GM23248 (cell line): Measurements from ENCODE around the gene SLC45A1. TPM values are rescaled to one million over a fixed set of nuclear protein-coding genes. Genes with fewer than 3 reads are reported as not detected.

Experiments used
- DNase-seq: peaks from one replicate; pipeline ENCODE4 v3.0.0-alpha.2; 2015
- H2AFZ ChIP-seq: fragments of 200-600 bp; sonication (generic); 2 replicates; pipeline ENCODE4 v1.6.1; 2016; ENCODE audit warnings: antibody characterized with exemption
- H3F3A ChIP-seq: fragments of 200-600 bp; sonication (generic); 2 replicates; pipeline ENCODE4 v1.6.1; 2016; ENCODE audit warnings: mild to moderate bottlenecking, antibody characterized with exemption, mixed run types; ENCODE audit not compliant: insufficient read depth
- H3K27ac ChIP-seq: fragments of 200-600 bp; sonication (generic); 2 replicates; pipeline ENCODE4 v1.5.1; 2016; ENCODE audit warnings: mild to moderate bottlenecking
- H3K27me3 ChIP-seq: fragments of 200-600 bp; sonication (generic); replicated peaks from 2 replicates; pipeline ENCODE4 v1.6.1; 2016; ENCODE audit warnings: mild to moderate bottlenecking; ENCODE audit not compliant: insufficient read depth
- H3K36me3 ChIP-seq: fragments of 200-600 bp; sonication (generic); 2 replicates; pipeline ENCODE4 v1.6.1; 2016; ENCODE audit warnings: low read depth, mild to moderate bottlenecking
- H3K4me1 ChIP-seq: fragments of 200-600 bp; sonication (generic); 2 replicates; pipeline ENCODE4 v1.6.1; 2016; ENCODE audit warnings: mild to moderate bottlenecking; ENCODE audit not compliant: insufficient read depth
- H3K4me2 ChIP-seq: fragments of 200-600 bp; sonication (generic); one replicate; pipeline ENCODE4 v1.6.1; 2016; ENCODE audit warnings: mild to moderate bottlenecking; ENCODE audit not compliant: unreplicated experiment
- H3K4me3 ChIP-seq: fragments of 200-600 bp; sonication (generic); 2 replicates; pipeline ENCODE4 v1.5.1; 2016; ENCODE audit warnings: mild to moderate bottlenecking
- H3K79me2 ChIP-seq: fragments of 200-600 bp; sonication (generic); 2 replicates; pipeline ENCODE4 v1.6.1; 2016; ENCODE audit warnings: mild to moderate bottlenecking; ENCODE audit not compliant: insufficient read depth
- H3K9ac ChIP-seq: fragments of 200-600 bp; sonication (generic); 2 replicates; pipeline ENCODE4 v1.6.1; 2016; ENCODE audit warnings: mild to moderate bottlenecking
- H3K9me2 ChIP-seq: fragments of 200-600 bp; sonication (generic); 2 replicates; pipeline ENCODE4 v1.6.1; 2016; ENCODE audit warnings: mixed run types, mild to moderate bottlenecking, moderate library complexity; ENCODE audit not compliant: insufficient read depth
- H3K9me3 ChIP-seq: fragments of 200-600 bp; sonication (generic); one replicate; pipeline ENCODE4 v1.6.1; 2017; ENCODE audit warnings: low read depth
- H4K20me1 ChIP-seq: fragments of 200-600 bp; sonication (generic); 2 replicates; pipeline ENCODE4 v1.6.0; 2016; ENCODE audit not compliant: insufficient read depth
- EZH2 ChIP-seq: fragments of 200-600 bp; sonication (generic); IDR thresholded peaks from 2 replicates; pipeline ENCODE4 v1.6.1; 2018; ENCODE audit warnings: antibody characterized with exemption, mild to moderate bottlenecking; ENCODE audit not compliant: insufficient read depth, poor library complexity, severe bottlenecking
- EZH2phosphoT487 ChIP-seq: fragments of 200-600 bp; sonication (generic); IDR thresholded peaks from 2 replicates; pipeline ENCODE4 v1.6.1; 2018; ENCODE audit warnings: antibody characterized with exemption, moderate library complexity, mild to moderate bottlenecking, low read depth; ENCODE audit not compliant: insufficient read depth
- WGBS, 2 experiments: methylation state at CpG; one replicate each; pipeline ENCODE4 v1.1.6; 2015 to 2017; ENCODE audit warnings: low lambda C conversion rate in 2 of 2, low coverage in 1 of 2; ENCODE audit errors: missing lambda C conversion rate in 2 of 2; 5-methylcytosine and 5-hydroxymethylcytosine counted together
- in situ Hi-C: fragments of 300-500 bp; cut with MboI; formaldehyde crosslinking; loops from 2 replicates; pipeline ENCODE4 v1.15.0; 2020
- polyA plus RNA-seq: library from polyadenylated mRNA; unstranded; fragments of >200 nt; fragmentation: Nextera tagmentation; extraction: Ambion mirVana; gene quantifications from 2 replicates; pipeline ENCODE4 v1.2.1, GENCODE V29; 2016
- total RNA-seq: library from RNA; depleted of rRNA; stranded (reverse); fragments of >200 nt; shearing (Covaris generic); gene quantifications from 2 replicates; pipeline ENCODE4 v1.2.3, GENCODE V29; 2014

SLC45A1 gene
- total and polyA plus RNA-seq, 2 experiments from 2014 or later, result 0.97 to 1.9 TPM

DNA sequence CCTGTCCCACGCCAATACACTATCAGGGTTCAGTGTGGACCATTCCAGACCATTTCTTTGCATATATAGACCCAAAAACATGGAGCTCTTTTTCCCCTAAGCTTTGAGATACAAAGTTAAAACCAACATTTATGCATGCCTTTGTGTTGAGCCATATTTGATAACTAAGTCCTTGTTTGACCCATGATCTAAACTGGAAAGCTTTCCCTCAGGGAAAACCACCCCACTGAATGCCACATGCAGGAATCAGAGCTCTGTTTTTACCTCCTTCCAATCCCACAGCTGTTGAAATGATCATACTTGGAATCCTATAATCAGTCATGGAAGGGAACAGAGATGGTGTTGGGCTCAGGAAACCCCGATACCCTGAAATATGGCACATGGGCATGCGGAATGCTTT is 14.8 kb upstream of the SLC45A1 start:
- Histone ChIP-seq H3K4me1 (no peaks in the 10 kb centered on the region), H3K9me3 (no peaks in the 10 kb centered on the region), H3K9ac (no peak overlapping the region), H3K79me2 (no peaks in the 10 kb centered on the region), H3K27ac (no peak overlapping the region), H3F3A (no peaks in the 10 kb centered on the region), H3K36me3 (no peaks in the 10 kb centered on the region), H3K9me2 (no peaks in the 10 kb centered on the region), H4K20me1 (no peaks in the 10 kb centered on the region), H3K4me2 (no peak overlapping the region), H3K4me3 (no peak overlapping the region), H2AFZ (no peak overlapping the region), H3K27me3 (no peaks in the 10 kb centered on the region)
- TF ChIP-seq EZH2phosphoT487 (no peak), EZH2 (no peak)
- in situ Hi-C loops, result no loop called here
- WGBS, 2 experiments, result 98 to 100% methylated on average over 3 of the region's 3 CpGs
- DNase-seq, result no peak

DNA sequence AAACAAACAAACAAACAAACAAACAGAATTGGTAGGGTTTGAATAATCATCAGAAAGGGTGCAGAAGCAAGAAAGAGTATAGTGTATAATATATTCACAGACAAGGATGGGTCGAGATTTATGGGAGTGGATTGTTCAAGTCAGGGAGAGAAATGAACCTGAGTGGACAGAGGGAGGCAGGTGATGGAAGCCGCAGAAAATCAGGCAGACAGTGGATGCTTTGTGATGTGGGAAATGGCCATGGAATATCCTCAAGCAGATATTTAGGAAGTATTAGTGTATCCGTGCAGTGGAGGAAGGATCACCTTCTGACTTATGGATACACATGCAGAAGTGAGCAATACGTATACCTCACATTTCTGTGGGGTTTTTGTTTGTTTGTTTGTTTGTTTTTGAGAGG is 14.0 kb upstream of the SLC45A1 start:
- H3K4me3 ChIP-seq, result no peak overlapping the region
- H3K36me3 ChIP-seq, result no peaks in the 10 kb centered on the region
- in situ Hi-C loops, result no loop called here
- TF ChIP-seq EZH2, result no peak
- TF ChIP-seq EZH2phosphoT487, result no peak
- no peaks in the 10 kb centered on the region for H3K4me1 ChIP-seq
- H2AFZ ChIP-seq, result no peak overlapping the region
- WGBS, 2 experiments, result 92 to 94% methylated on average over 4 of the region's 4 CpGs
- no peaks in the 10 kb centered on the region for H4K20me1 ChIP-seq
- H3K79me2 ChIP-seq, result no peaks in the 10 kb centered on the region
- no peaks in the 10 kb centered on the region for H3K9me2 ChIP-seq
- H3K27ac ChIP-seq, result no peak overlapping the region
- no peak overlapping the region for H3K9ac ChIP-seq
- no peaks in the 10 kb centered on the region for H3K27me3 ChIP-seq
- no peak overlapping the region for H3K4me2 ChIP-seq
- no peaks in the 10 kb centered on the region for H3F3A ChIP-seq
- DNase-seq, result no peak
- no peaks in the 10 kb centered on the region for H3K9me3 ChIP-seq

DNA sequence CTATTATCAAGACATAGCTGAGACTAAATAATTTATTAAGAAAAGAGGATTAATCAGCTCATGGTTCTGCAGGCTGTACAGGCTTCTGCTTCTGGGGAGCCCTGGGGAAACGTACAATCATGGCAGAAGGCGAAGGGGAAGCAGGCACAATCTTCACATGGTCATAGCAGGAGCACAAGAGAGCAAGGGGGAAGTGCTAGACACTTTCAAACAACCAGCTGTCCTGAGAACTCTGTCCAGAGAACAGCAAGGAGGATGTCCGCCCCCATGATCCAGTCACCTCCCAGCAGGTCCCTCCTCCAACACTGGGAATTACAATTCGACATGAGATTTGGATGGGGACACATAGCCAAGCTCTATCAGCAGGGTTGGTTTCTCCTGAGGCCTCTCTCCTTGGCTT is 10.3 kb upstream of the SLC45A1 start:
- 83% methylated on average over 4 of the region's 4 CpGs for WGBS, 2 experiments

DNA sequence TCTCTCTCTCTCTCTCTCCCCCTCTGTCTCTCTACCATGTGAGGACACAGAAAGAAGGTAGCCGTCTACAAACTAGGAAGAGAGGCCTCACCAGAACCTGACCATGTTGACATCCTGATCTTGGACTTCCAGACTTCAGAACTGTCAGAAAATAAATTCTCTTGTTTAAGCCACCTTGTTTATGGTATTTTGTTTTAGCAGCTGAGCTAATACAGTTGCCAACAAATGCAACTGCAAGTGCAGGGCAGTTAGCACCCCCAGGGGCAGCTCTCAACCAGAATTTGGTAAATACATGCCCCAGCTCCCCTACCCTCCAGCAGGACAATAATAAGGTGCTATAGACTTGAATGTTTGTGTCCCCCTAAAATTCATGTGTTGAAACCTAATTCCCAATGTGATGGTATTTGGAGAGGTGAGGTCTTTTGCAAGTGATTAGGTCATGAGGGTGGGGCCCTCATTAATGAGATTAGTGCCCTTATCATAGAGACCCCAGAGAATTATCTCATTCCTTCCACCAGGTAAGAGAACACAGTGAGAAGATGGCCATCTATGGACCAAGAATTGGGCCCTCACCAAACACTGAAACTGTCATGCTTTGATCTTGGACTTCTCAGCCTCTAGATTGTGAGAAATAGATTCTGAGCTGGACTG is 6.7 kb upstream of the SLC45A1 start:
- Histone ChIP-seq H2AFZ (no peak overlapping the region), H3K4me1 (no peaks in the 10 kb centered on the region), H3K36me3 (no peaks in the 10 kb centered on the region), H3K79me2 (no peaks in the 10 kb centered on the region), H3K9ac (no peak overlapping the region), H3F3A (no peaks in the 10 kb centered on the region), H3K9me3 (no peaks in the 10 kb centered on the region), H3K4me3 (no peak overlapping the region), H3K27me3 (no peaks in the 10 kb centered on the region), H3K9me2 (no peaks in the 10 kb centered on the region), H4K20me1 (no peaks in the 10 kb centered on the region), H3K4me2 (no peak overlapping the region), H3K27ac (no peak overlapping the region)
- in situ Hi-C loops, result loop anchor here (10.0 kb wide), 1 partner anchor 326 kb away; no protein-coding TSS in a partner anchor
- TF ChIP-seq EZH2phosphoT487 (no peak), EZH2 (no peak)
- DNase-seq, result no peak
- WGBS, 2 experiments, result 93 to 94% methylated on average over 1 of the region's 1 CpG

More for the DNA sequence above, 10.3 kb upstream of the SLC45A1 start:
- Histone ChIP-seq H2AFZ (no peak overlapping the region), H3K9me2 (no peaks in the 10 kb centered on the region), H3K4me2 (no peak overlapping the region), H3K27ac (no peak overlapping the region), H3K9ac (no peak overlapping the region), H3K36me3 (no peaks in the 10 kb centered on the region), H3K27me3 (no peaks in the 10 kb centered on the region), H3K4me1 (no peaks in the 10 kb centered on the region), H4K20me1 (no peaks in the 10 kb centered on the region), H3K9me3 (no peaks in the 10 kb centered on the region), H3K4me3 (no peak overlapping the region), H3K79me2 (no peaks in the 10 kb centered on the region), H3F3A (no peaks in the 10 kb centered on the region)
- in situ Hi-C loops, result no loop called here
- no peak for TF ChIP-seq EZH2
- TF ChIP-seq EZH2phosphoT487, result no peak
- no peak for DNase-seq
